ENCODE data around the gene COMTD1. TPM values are rescaled to one million over a fixed set of nuclear protein-coding genes. Genes with fewer than 3 reads are reported as not detected.

COMTD1 gene
- total and polyA plus RNA-seq, 2 of the 8 experiments (the other 6 are each of a cell fraction or from before 2014, with no cell fraction given) = 31.9 to 42.4 TPM

DNA sequence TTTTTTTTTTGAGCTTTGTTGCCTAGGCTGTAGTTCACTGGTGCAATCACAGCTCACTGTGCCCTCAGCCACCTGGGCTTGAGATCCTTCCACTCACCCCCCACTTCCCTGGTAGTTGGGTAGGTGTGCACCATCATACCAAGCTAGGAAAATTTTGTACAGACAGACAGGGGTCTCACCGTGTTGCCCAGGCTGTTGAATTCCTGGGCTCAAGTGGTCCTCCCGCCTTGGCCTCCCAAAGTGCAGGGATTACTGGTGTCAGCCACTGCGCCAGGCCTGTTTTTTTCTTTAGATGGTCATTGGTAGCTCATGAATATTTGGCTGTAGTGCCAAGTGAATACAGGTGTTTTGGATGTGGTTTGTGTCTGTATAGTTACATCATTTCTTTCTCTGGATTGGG, 7.5 kb downstream of the COMTD1 start:
- Histone ChIP-seq H2BK20ac (ENCODE audit: low read length) (no peak overlapping the region), H2AK5ac (ENCODE audit: low read depth, low read length) (no peak overlapping the region), H2BK12ac (ENCODE audit: low read depth, low read length) (no peak overlapping the region), H3K9me3 (ENCODE audit: insufficient read depth in 2 of 2, low read depth in 1 of 2, low read length in 1 of 2) (no peaks in the 10 kb centered on the region), H3K4ac (replicated peaks; ENCODE audit: insufficient read length, low read depth, low read length) (no peak overlapping the region), H3K4me3 (ENCODE audit: extremely low read depth in 1 of 4, insufficient read depth in 2 of 4, low read depth in 3 of 4, low read length in 4 of 4) (no peak overlapping the region), H2BK15ac (ENCODE audit: low read length) (no peak overlapping the region), H4K91ac (replicated peaks; ENCODE audit: insufficient read length, low read length) (no peak overlapping the region), H3K4me2 (ENCODE audit: insufficient read depth in 1 of 2, low read depth in 2 of 2, low read length in 2 of 2) (no peak overlapping the region), H3K79me1 (ENCODE audit: low read depth, low read length) (peaks cover 4% of the 10 kb centered on the region; the same call in 1 of the 2 replicates), H3K14ac (ENCODE audit: insufficient read length) (no peak overlapping the region), H4K5ac (ENCODE audit: insufficient read length, low read depth, low read length) (no peak overlapping the region), H3K27ac (ENCODE audit: low read depth, low read length) (no peak overlapping the region), H4K20me1 (replicated peaks in 1 of 2; ENCODE audit: control insufficient read depth in 1 of 2, insufficient read depth in 2 of 2, low read length in 2 of 2) (peaks cover 3 to 12% of the 10 kb centered on the region in 2 experiments), H3K36me3 (ENCODE audit: control insufficient read depth in 2 of 4, insufficient read depth in 4 of 4, low read length in 3 of 4) (peaks cover 18 to 71% (median 28%) of the 10 kb centered on the region in 4 experiments), H3K23me2 (ENCODE audit: low read depth, low read length) (no peaks in the 10 kb centered on the region), H2BK5ac (ENCODE audit: low read depth, low read length) (peak overlapping the region; percentile 82; the same call in 1 of the 2 replicates), H3K9ac (replicated peaks in 1 of 4; ENCODE audit: extremely low read depth in 1 of 4, low read depth in 3 of 4, low read length in 3 of 4) (no peak overlapping the region), H2BK120ac (replicated peaks; ENCODE audit: low read depth, low read length) (no peak overlapping the region), H3K18ac (ENCODE audit: extremely low read depth, low read length) (no peak overlapping the region), H2AFZ (ENCODE audit: low read length) (no peak overlapping the region), H3K56ac (replicated peaks; ENCODE audit: insufficient read length, low read depth, low read length) (no peak overlapping the region), H3K27me3 (replicated peaks in 1 of 4; ENCODE audit: control insufficient read depth in 3 of 4, extremely low read depth in 1 of 4, insufficient read depth in 3 of 4, low read length in 3 of 4) (no peaks in the 10 kb centered on the region), H3K23ac (ENCODE audit: insufficient read length) (no peak overlapping the region), H3K4me1 (replicated peaks in 1 of 4; ENCODE audit: control insufficient read depth in 3 of 4, insufficient read depth in 4 of 4, low read length in 3 of 4) (peaks cover 14 to 34% (median 31%) of the 10 kb centered on the region in 4 experiments), H3K79me2 (ENCODE audit: control insufficient read depth in 1 of 2, insufficient read depth in 2 of 2, low read length in 2 of 2) (peaks cover 6 to 59% of the 10 kb centered on the region in 2 experiments), H4K8ac (ENCODE audit: extremely low read depth, insufficient read depth, low read length) (no peak overlapping the region)
- WGBS, 2 experiments (ENCODE audit: extremely low coverage in 1 of 2, insufficient coverage in 1 of 2, insufficient read length in 1 of 2, insufficient replicate concordance in 2 of 2, low coverage in 1 of 2, low lambda C conversion rate in 2 of 2, missing lambda C conversion rate in 1 of 2) = 93% methylated on average over 3 of the region's 3 CpGs; no CpG with 5 or more reads in 1 of the 2 experiments
- POLR2A ChIA-PET (ENCODE audit: partially characterized antibody) = interaction anchor here (1.9 to 27.6 kb wide), 3 partner anchors 8 to 33 kb away, joined by 5 to 801 read pairs (median 79); partner anchors contain the start of gene VDAC2
- CTCF ChIA-PET (ENCODE audit: partially characterized antibody) = interaction anchor here (0.6 to 18.9 kb wide), 10 partner anchors 10 to 998 kb away, joined by 3 to 209 read pairs (median 4); partner anchors contain the start of gene VDAC2
- FAIRE-seq (no peak), DNase-seq (ENCODE audit: low read depth in 1 of 2, low spot score in 2 of 2) (no peak)
